Measurements from ENCODE around the gene GRPEL2. TPM values are rescaled to one million over a fixed set of nuclear protein-coding genes. Genes with fewer than 3 reads are reported as not detected.

GRPEL2 gene
- polyA plus RNA-seq, 3 donors: 1.9 to 2.7 (median 2.0) TPM

DNA sequence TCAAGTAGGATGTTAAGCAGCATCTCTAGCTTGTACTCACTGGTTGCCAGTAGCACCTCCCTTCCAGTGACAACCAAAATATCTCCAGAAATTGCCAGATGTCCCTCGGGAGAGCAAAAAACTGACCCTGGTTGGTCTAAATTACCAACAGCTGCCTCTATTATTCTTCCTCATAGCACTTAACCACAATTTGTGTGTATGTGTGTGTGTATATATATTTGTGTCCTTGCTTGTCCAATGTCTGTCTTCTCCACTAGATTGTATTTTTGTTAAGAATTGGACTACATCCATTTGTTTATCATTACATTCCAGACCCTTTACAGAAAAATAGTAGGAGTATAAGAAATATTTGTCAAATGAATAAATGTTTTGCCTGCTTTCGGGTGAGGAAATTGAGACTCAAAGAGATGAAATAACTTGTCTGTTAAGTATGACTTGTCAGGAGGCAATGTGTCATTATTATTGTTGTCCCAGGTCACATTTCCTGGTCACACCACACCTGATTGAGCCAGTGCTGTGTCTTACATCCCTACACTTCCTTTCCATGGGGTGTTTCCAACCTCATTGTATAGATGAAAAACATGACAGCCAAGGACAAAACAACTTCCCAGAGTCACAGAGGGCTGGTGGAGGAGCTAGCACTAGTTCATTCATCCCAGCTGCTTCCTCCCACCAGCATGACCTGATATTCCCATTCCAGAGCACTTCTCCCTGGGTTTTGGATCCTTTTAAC, 11.4 kb upstream of the GRPEL2 start:
- no peak overlapping the region for H3K4me2 ChIP-seq (replicated peaks; ENCODE audit: extremely low read depth, low read length, poor library complexity, severe bottlenecking)
- H3K9me3 ChIP-seq (replicated peaks in 1 of 2; ENCODE audit: control insufficient read depth in 1 of 2, insufficient read depth in 1 of 2, low read length in 2 of 2): no peaks in the 10 kb centered on the region
- no peak overlapping the region for H3K27ac Mint-ChIP-seq
- no peak for DNase-seq
- H3K4me3 ChIP-seq (replicated peaks in 1 of 3; ENCODE audit: low read depth in 2 of 3, low read length in 3 of 3): no peak overlapping the region
- no peaks in the 10 kb centered on the region for H3K79me2 ChIP-seq (ENCODE audit: insufficient read depth, low read length)
- no peaks in the 10 kb centered on the region for H3K4me1 Mint-ChIP-seq
- H3K27me3 Mint-ChIP-seq (ENCODE audit: low read depth in 3 of 3): peaks cover 0 to 4% (median 2%) of the 10 kb centered on the region in 3 donors
- H3K4me3 Mint-ChIP-seq: no peak overlapping the region
- no peak overlapping the region for H3K27ac ChIP-seq (ENCODE audit: low read depth in 1 of 2, low read length in 2 of 2)
- no peak overlapping the region for H2AFZ ChIP-seq (ENCODE audit: insufficient read depth, low read depth, low read length, poor library complexity, severe bottlenecking)
- peaks cover 0 to 1% (median 0%) of the 10 kb centered on the region in 7 donors for H3K9me3 Mint-ChIP-seq
- intact Hi-C loops (cut with micrococcal nuclease): no loop called here
- H3K9ac ChIP-seq (ENCODE audit: insufficient read depth, low read length, poor library complexity, severe bottlenecking): no peak overlapping the region
- no peaks in the 10 kb centered on the region for H3K4me1 ChIP-seq (ENCODE audit: control insufficient read depth in 1 of 2, insufficient read depth in 2 of 2, low read length in 2 of 2)
- H3K36me3 Mint-ChIP-seq: no peaks in the 10 kb centered on the region
- no peaks in the 10 kb centered on the region for H3K36me3 ChIP-seq (replicated peaks in 1 of 2; ENCODE audit: control insufficient read depth in 1 of 2, insufficient read depth in 2 of 2, low read length in 2 of 2)
- TF ChIP-seq, protein P1, sequence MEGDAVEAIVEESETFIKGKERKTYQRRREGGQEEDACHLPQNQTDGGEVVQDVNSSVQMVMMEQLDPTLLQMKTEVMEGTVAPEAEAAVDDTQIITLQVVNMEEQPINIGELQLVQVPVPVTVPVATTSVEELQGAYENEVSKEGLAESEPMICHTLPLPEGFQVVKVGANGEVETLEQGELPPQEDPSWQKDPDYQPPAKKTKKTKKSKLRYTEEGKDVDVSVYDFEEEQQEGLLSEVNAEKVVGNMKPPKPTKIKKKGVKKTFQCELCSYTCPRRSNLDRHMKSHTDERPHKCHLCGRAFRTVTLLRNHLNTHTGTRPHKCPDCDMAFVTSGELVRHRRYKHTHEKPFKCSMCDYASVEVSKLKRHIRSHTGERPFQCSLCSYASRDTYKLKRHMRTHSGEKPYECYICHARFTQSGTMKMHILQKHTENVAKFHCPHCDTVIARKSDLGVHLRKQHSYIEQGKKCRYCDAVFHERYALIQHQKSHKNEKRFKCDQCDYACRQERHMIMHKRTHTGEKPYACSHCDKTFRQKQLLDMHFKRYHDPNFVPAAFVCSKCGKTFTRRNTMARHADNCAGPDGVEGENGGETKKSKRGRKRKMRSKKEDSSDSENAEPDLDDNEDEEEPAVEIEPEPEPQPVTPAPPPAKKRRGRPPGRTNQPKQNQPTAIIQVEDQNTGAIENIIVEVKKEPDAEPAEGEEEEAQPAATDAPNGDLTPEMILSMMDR (IDR thresholded peaks at IDR 0.05): no peak
- H3K27me3 ChIP-seq (ENCODE audit: control insufficient read depth in 2 of 2, insufficient read depth in 2 of 2, low read length in 2 of 2): no peaks in the 10 kb centered on the region
- H4K20me1 ChIP-seq (ENCODE audit: insufficient read depth, low read length): no peaks in the 10 kb centered on the region
- WGBS (ENCODE audit: insufficient coverage): 60% methylated on average over 1 of the region's 2 CpGs

DNA sequence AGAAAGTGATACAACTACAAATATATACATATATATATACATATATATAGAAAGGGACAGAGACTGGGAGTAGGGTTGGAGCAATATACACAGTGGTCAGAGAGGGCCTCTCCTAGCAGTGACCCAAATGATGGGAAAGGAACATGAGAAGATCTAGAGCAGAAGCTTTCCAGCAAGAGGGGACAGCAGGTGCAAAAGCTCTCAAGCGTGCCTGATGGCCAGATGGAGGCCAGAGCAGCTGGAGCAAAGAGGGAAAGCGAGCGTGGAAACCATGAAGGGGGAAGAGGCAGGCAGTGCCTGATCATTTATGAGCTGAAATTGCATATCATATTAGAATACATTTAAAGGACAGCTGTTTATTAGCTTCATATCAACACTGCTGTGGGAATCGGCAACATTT, 7.6 kb upstream of the GRPEL2 start:
- Mint-ChIP-seq H3K9me3 (no peaks in the 10 kb centered on the region), H3K27me3 (ENCODE audit: low read depth in 3 of 3) (peaks cover 0 to 3% (median 2%) of the 10 kb centered on the region in 3 donors), H3K4me1 (no peaks in the 10 kb centered on the region), H3K36me3 (no peaks in the 10 kb centered on the region), H3K27ac (peak overlapping the region in 1 of 7 donors; percentile 26), H3K4me3 (no peak overlapping the region)
- DNase-seq: no peak
- TF ChIP-seq, protein P1 (IDR thresholded peaks at IDR 0.05): no peak
- no peaks in the 10 kb centered on the region for H3K36me3 ChIP-seq (replicated peaks in 1 of 2; ENCODE audit: control insufficient read depth in 1 of 2, insufficient read depth in 2 of 2, low read length in 2 of 2)
- no peak overlapping the region for H3K4me2 ChIP-seq (replicated peaks; ENCODE audit: extremely low read depth, low read length, poor library complexity, severe bottlenecking)
- H3K4me3 ChIP-seq (replicated peaks in 1 of 3; ENCODE audit: low read depth in 2 of 3, low read length in 3 of 3): no peak overlapping the region
- intact Hi-C loops (cut with micrococcal nuclease): no loop called here
- whole genome bisulfite sequencing (ENCODE audit: insufficient coverage): 100% methylated on average over 1 of the region's 4 CpGs
- no peaks in the 10 kb centered on the region for H3K9me3 ChIP-seq (replicated peaks in 1 of 2; ENCODE audit: control insufficient read depth in 1 of 2, insufficient read depth in 1 of 2, low read length in 2 of 2)
- H3K9ac ChIP-seq (ENCODE audit: insufficient read depth, low read length, poor library complexity, severe bottlenecking): no peak overlapping the region
- H4K20me1 ChIP-seq (ENCODE audit: insufficient read depth, low read length): no peaks in the 10 kb centered on the region
- H3K79me2 ChIP-seq (ENCODE audit: insufficient read depth, low read length): no peaks in the 10 kb centered on the region
- no peaks in the 10 kb centered on the region for H3K4me1 ChIP-seq (ENCODE audit: control insufficient read depth in 1 of 2, insufficient read depth in 2 of 2, low read length in 2 of 2)
- no peak overlapping the region for H2AFZ ChIP-seq (ENCODE audit: insufficient read depth, low read depth, low read length, poor library complexity, severe bottlenecking)
- H3K27me3 ChIP-seq (ENCODE audit: control insufficient read depth in 2 of 2, insufficient read depth in 2 of 2, low read length in 2 of 2): no peaks in the 10 kb centered on the region
- H3K27ac ChIP-seq (ENCODE audit: low read depth in 1 of 2, low read length in 2 of 2): no peak overlapping the region
